Measurements from ENCODE around the gene POLK.
"Not testable (repeated sequence)": the region's sequence is repeated elsewhere in the genome, so short reads cannot be mapped to it uniquely, and the experiment has no call there.

POLK gene

DNA sequence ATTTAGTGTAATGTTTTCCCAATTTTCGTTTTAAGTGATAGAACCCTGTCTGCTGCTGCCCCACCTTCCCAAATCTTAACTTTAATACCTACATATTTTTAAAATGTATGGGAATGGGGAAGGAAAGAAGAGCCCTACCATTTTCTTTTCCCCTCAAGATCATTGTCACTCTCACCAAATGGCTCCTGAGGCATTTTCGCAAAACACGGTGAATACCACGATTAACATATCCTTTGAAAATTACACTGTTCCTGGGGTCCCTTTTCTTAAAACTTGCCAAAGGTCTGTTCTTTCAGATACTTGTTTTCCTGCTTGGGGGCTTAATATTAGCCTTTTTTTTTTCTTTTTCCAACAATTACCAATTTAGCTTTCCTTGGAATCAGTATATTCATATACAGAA lies 36.3 kb upstream of the POLK start:
- Histone ChIP-seq H3K36me3 (ENCODE audit: low read depth) (no peaks in the 10 kb centered on the region), H3K27ac (ENCODE audit: poor library complexity, severe bottlenecking) (no peak overlapping the region), H3K4me1 (ENCODE audit: insufficient read depth, poor library complexity, severe bottlenecking) (no peaks in the 10 kb centered on the region), H3K27me3 (ENCODE audit: insufficient read depth, poor library complexity, severe bottlenecking) (no peaks in the 10 kb centered on the region), H3K4me3 (ENCODE audit: severe bottlenecking) (no peak overlapping the region), H3K9me3 (ENCODE audit: severe bottlenecking) (no peaks in the 10 kb centered on the region)
- ATAC-seq (ENCODE audit: low read depth), result no peak
- TF ChIP-seq, protein P1, sequence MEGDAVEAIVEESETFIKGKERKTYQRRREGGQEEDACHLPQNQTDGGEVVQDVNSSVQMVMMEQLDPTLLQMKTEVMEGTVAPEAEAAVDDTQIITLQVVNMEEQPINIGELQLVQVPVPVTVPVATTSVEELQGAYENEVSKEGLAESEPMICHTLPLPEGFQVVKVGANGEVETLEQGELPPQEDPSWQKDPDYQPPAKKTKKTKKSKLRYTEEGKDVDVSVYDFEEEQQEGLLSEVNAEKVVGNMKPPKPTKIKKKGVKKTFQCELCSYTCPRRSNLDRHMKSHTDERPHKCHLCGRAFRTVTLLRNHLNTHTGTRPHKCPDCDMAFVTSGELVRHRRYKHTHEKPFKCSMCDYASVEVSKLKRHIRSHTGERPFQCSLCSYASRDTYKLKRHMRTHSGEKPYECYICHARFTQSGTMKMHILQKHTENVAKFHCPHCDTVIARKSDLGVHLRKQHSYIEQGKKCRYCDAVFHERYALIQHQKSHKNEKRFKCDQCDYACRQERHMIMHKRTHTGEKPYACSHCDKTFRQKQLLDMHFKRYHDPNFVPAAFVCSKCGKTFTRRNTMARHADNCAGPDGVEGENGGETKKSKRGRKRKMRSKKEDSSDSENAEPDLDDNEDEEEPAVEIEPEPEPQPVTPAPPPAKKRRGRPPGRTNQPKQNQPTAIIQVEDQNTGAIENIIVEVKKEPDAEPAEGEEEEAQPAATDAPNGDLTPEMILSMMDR (IDR thresholded peaks at IDR 0.05; ENCODE audit: poor library complexity, severe bottlenecking), result no peak
- no peak for DNase-seq (ENCODE audit: low spot score)

DNA sequence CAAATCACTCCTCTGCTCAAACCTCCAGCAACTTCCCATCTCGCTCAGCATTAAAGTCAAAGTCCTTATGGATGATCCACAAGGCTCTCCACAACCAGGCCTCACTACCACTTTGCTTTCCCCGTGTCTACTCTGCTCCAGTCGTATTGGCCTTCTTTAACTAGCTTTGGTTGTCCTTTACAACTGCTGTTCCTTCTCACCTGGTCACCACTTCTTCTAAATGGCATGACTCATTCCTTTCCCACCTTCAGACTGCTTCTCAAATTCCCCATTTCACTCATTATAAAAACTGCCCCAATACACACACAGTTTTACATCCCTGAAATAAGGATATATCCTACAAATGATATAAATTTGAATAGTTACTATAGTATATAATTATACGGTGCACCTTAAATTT lies 30.7 kb upstream of the POLK start:
- ATAC-seq (ENCODE audit: low read depth) (no peak), DNase-seq (ENCODE audit: low spot score) (no peak)
- TF ChIP-seq, protein P1 (IDR thresholded peaks at IDR 0.05; ENCODE audit: poor library complexity, severe bottlenecking), result no peak
- Histone ChIP-seq H3K4me1 (ENCODE audit: insufficient read depth, poor library complexity, severe bottlenecking) (no peaks in the 10 kb centered on the region), H3K9me3 (ENCODE audit: severe bottlenecking) (no peaks in the 10 kb centered on the region), H3K4me3 (ENCODE audit: severe bottlenecking) (no peak overlapping the region), H3K36me3 (ENCODE audit: low read depth) (no peaks in the 10 kb centered on the region), H3K27ac (ENCODE audit: poor library complexity, severe bottlenecking) (no peak overlapping the region), H3K27me3 (ENCODE audit: insufficient read depth, poor library complexity, severe bottlenecking) (no peaks in the 10 kb centered on the region)

DNA sequence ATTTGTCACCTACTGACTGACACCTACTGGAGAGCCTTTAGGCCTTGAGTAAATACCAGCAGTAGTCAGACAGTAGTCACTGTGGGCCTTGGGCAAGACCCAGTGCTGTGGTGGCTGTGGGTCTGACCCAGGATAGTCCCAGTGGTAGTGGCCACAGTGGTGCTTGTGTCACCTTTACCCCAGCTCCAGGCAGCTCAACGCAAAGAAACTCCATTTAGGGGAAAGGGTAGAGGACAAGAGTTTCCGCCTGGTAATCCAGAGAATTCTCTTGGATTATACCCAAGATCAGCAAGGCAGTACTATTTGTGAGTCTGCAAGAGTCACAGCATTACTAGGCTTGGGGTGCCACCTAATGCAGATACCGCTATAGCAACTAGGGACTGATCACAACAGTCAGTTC lies 29.2 kb upstream of the POLK start:
- Histone ChIP-seq H3K27me3 (ENCODE audit: insufficient read depth, poor library complexity, severe bottlenecking) (no peaks in the 10 kb centered on the region), H3K36me3 (ENCODE audit: low read depth) (no peaks in the 10 kb centered on the region), H3K27ac (ENCODE audit: poor library complexity, severe bottlenecking) (no peak overlapping the region), H3K9me3 (ENCODE audit: severe bottlenecking) (no peaks in the 10 kb centered on the region), H3K4me1 (ENCODE audit: insufficient read depth, poor library complexity, severe bottlenecking) (no peaks in the 10 kb centered on the region), H3K4me3 (ENCODE audit: severe bottlenecking) (no peak overlapping the region)
- no peak for ATAC-seq (ENCODE audit: low read depth)
- no peak for DNase-seq (ENCODE audit: low spot score)
- TF ChIP-seq, protein P1 (IDR thresholded peaks at IDR 0.05; ENCODE audit: poor library complexity, severe bottlenecking), result no peak

DNA sequence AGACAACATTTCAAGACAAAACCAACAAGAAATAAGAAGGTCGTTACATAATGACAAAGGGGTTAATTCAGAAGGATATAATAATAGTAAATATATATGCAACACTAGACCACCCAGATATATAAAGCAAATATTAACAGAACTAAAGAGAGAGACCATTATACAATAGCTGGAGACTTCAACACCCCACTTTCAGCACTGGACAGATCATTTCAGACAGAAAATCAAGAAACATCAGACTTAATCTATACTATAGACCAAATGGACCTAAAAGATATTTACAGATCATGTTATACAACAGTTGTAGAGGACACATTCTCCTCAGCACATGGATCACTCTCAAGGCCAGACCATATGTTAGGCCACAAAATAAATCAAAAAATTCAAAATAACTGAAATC lies 27.1 kb upstream of the POLK start:
- H3K27me3 ChIP-seq (ENCODE audit: insufficient read depth, poor library complexity, severe bottlenecking), result no peaks in the 10 kb centered on the region
- H3K4me1 ChIP-seq (ENCODE audit: insufficient read depth, poor library complexity, severe bottlenecking), result no peaks in the 10 kb centered on the region
- no peak overlapping the region for H3K27ac ChIP-seq (ENCODE audit: poor library complexity, severe bottlenecking)
- H3K4me3 ChIP-seq (ENCODE audit: severe bottlenecking), result no peak overlapping the region
- no peaks in the 10 kb centered on the region for H3K36me3 ChIP-seq (ENCODE audit: low read depth)
- H3K9me3 ChIP-seq (ENCODE audit: severe bottlenecking), result no peaks in the 10 kb centered on the region
- TF ChIP-seq, protein P1 (IDR thresholded peaks at IDR 0.05; ENCODE audit: poor library complexity, severe bottlenecking), result no peak
- ATAC-seq (ENCODE audit: low read depth) (no peak), DNase-seq (ENCODE audit: low spot score) (no peak)

DNA sequence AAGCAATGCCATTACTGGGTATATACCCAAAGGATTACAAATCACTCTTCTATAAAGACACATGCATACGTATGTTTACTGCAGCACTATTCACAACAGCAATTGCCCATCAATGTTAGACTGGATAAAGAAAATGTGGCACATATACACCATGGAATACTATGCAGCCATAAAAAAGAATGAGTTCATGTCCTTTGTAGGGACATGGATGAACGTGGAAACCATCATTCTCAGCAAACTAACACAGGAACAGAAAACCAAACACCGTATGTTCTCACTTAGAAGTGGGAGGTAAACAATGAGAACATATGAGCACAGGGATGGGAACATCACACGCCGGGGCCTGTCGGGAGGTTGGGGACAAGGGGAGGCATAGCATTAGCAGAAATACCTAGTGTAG lies 21.8 kb upstream of the POLK start:
- not testable (repeated sequence) for H3K4me3 ChIP-seq (ENCODE audit: severe bottlenecking); DNase-seq (ENCODE audit: low spot score); H3K4me1 ChIP-seq (ENCODE audit: insufficient read depth, poor library complexity, severe bottlenecking); H3K27ac ChIP-seq (ENCODE audit: poor library complexity, severe bottlenecking); ATAC-seq (ENCODE audit: low read depth); H3K27me3 ChIP-seq (ENCODE audit: insufficient read depth, poor library complexity, severe bottlenecking); H3K9me3 ChIP-seq (ENCODE audit: severe bottlenecking)
- H3K36me3 ChIP-seq (ENCODE audit: low read depth), result peaks cover 20% of the 10 kb centered on the region
